CD4-positive, alpha-beta T cell treated with Interleukin-6 for 4 hours (primary cell): ENCODE data around the gene PCNP.
A peak's percentile ranks its signal among the peaks of the same experiment; 100 is the strongest.
"Not testable (repeated sequence)": the region's sequence is repeated elsewhere in the genome, so short reads cannot be mapped to it uniquely, and the experiment has no call there.

Source experiments
- DNase-seq: peaks from one replicate; pipeline ENCODE4 v3.0.0-alpha.2; 2020; ENCODE audit warnings: mixed read lengths

Gene PCNP

GRCh38 chr3:101634591-101635196 lies 60.7 kb downstream of the PCNP start:
- DNase-seq, result no peak

GRCh38 chr3:101635345-101635744 lies 61.4 kb downstream of the PCNP start:
- no peak for DNase-seq

GRCh38 chr3:101635954-101636798 lies 62.2 kb downstream of the PCNP start:
- peak; percentile 78 for DNase-seq

- DNase-seq, result no peak
These were observed 63.5 kb downstream of the PCNP start for GRCh38 chr3:101637451-101637850.

GRCh38 chr3:101638261-101638745 lies 64.3 kb downstream of the PCNP start:
- no peak for DNase-seq

GRCh38 chr3:101639280-101639963 lies 65.4 kb downstream of the PCNP start:
- no peak for DNase-seq

GRCh38 chr3:101640256-101640655 lies 66.3 kb downstream of the PCNP start:
- no peak for DNase-seq

GRCh38 chr3:101641397-101642115 lies 67.6 kb downstream of the PCNP start:
- DNase-seq, result not testable (repeated sequence)

GRCh38 chr3:101642441-101642840 lies 68.5 kb downstream of the PCNP start:
- no peak for DNase-seq

- no peak for DNase-seq
These were observed 69.2 kb downstream of the PCNP start for GRCh38 chr3:101643009-101643844.
